HG03354 (cell line): Measurements from ENCODE around the gene WWC1.
"Not testable (repeated sequence)": the region's sequence is repeated elsewhere in the genome, so short reads cannot be mapped to it uniquely, and the experiment has no call there.

Source experiments
- ATAC-seq: cut with Tn5 transposase; IDR thresholded peaks from one replicate; pipeline ENCODE4 v1.9.1; 2021; ENCODE audit warnings: mild to moderate bottlenecking; ENCODE audit not compliant: unreplicated experiment, poor library complexity, severe bottlenecking

Gene WWC1

DNA sequence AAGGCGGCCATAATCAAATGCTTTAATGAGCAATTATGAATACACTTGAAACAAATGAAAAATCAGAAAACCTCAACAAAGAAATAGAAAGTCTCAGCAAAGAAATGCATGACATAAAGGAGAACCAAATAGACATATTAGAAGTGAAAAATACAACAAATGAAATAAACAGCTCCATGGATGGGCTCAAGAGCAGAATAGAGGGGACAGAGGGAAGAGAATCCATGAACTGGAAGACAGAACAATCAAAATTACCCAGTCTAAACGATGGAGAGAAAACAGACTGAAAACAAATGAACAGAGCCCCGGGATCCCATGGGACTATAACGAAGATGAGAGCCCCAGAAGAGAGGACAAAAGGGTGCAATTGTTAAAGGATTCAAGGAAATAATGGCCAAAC lies 6.6 kb upstream of the WWC1 start:
- ATAC-seq: no peak

DNA sequence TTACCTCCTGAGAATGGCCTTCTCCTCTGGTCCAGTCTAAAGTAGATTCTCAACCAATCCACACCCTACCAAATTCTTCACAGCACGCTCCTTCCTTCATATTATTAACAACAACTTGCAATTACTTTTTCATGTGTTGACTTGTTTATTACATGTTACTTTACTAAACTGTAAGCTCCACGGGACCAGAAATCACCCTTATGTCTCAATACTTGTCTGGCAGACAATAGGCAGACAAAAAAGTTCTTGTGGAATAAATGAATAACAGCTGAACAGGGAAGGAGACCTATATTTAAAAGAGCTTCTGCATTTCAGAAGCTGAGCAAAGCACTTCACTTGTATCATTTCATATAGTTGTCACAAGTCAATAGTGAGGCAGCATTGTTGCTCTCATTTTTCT lies 5.7 kb upstream of the WWC1 start:
- no peak for ATAC-seq

DNA sequence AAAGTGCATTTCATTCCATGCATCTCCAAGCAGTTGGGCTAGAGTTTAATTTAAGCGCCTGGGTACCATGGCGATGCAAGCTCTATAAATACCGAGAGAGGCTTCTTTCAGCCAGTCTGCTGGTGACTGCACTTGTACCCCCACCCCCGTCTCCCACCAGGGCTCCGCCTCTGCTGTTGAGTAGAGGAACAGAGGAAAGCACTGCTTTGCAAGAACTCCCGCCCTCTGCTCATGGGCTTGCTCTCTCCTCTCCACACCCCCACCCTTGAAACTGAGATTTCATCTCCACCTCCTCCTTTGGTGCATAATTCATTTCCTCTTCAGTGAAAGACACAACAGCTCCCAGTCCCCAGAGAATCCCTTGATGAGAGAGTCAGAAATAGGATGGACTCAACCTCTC lies 5.1 kb upstream of the WWC1 start:
- ATAC-seq: no peak

DNA sequence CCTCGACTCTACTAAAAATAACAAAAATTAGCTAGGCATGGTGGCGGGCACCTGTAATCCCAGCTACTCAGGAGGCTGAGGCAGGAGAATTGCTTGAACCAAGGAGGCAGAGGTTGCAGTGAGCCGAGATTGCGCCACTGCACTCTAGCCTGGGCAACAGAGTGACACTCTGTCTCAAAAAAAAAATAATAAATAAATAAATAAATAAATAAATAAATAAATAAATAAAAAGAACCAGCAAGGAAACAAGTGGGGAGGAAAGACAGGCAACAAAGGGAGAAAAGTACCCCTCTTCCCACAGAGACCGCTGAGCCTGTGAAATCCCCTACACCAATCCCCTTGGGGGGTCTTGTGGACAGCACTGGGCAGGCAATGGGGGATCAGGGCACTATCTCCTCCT lies 4.6 kb upstream of the WWC1 start:
- ATAC-seq: not testable (repeated sequence)

DNA sequence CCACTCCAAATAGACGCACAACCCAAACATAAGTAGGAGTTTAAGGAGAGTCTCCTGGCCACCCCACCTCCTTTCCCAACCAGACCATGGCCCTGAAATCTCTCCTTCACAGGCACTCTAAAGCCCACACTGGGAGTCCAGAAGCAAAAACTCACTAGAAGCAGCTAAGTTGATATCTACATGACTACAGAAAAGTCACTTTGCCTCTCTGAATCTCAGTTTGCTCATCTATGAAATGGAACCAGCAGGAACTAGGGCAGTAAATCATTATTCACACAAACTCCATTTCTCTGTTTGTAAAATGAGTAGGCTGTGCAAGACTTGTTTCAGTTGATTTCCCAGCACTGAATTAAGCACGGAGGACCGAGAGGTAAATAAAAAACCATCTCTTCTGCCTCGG lies 4.1 kb upstream of the WWC1 start:
- no peak for ATAC-seq

DNA sequence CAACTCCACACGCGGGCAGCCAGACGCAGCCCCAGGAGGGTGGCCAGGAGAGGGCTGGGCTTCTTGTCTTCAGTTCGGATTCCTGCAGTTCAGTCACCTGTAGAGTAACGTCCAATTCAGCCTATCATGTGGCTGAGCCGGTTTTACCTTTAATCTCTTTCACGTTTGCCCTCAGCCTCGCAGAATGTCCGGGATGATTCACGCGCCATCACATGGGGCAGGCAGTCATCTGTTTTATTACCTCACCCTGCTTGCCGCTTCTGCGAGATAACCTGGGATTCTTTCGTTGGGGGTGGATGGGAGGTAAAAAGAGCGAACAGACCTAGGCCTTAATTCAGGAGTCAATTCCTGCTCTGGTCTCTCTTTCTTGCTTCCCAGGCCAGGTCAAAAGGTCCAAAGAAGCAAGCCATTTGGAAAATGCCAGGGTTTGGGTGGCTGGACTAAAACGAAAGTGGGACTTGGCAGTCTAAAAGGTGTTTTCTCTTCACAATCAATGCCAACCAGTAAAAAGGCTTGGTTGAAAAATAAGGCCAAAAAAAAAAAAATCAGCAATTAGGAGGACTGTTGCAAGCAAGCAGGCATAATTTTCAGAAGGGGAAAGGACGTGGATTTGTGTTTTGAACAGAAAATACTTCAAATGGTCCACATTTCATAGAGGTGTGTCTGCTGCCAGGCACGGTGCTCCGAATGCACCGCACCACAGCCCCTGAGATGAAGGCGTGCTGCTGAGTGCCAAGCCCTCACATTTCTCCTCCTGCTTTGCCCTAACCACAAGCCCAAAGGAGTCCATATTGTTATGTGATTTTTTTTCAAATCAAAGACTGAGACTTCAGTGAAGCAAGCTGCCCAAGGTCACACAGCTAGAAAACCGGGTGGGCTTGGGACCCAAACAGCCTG lies 2.8 kb upstream of the WWC1 start:
- no peak for ATAC-seq

DNA sequence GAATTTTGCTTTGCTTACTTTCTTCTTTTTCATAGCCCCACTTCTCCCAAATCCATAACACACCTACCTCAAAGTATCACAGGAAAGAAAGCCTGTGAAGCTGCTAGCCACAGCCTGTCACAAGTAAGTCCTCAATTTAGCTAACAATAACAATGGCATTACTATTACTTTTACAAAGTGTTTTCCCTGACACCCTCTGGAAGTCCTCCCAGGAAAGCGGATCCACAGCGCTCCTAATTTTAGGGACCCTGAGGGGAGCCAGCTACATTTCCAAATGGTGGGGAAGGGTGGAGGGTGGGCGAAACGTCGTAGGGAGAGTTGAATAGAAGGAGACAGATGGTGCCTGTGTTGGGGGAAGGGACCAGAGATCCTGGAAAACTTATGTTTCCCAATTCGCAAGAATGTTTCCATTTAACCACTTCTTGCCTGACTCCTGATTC lies 523 bp upstream of the WWC1 start:
- ATAC-seq: no peak

DNA sequence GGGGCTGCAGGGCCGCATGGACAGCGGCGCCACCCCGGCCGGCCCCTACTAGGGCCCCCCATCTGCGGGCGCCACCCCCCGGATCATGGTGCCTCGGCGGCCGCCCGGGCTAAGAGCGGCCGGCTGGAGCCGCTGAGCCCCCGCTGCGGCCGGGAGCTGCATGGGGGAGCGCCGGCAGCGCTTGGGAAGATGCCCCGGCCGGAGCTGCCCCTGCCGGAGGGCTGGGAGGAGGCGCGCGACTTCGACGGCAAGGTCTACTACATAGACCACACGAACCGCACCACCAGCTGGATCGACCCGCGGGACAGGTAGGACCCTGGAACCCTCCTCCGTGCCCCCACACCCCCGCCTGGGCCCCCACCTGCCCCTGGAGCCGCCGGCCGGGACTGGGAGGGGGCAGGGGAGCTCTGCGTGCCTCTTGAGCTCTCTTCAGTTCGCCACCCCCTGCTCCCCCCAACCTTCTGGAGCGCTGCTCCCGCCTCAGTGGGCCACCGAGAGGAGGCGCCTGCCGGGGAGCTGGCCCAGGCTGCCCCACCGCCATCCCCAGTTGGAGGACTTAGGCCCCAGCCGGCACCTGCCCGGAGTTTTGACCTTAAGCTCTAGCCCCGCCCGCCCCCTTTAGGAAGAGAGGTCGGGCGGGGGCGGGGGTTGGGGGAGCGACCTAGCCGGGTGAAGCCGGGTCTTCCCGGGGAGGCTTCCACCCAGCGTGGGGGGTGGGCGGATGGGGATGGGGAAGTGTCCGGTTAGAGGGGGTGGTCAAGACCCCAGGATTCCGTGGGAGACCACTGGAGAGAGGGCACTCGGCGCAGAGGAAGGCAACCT lies 730 bp downstream of the WWC1 start:
- ATAC-seq: peak; percentile 36

DNA sequence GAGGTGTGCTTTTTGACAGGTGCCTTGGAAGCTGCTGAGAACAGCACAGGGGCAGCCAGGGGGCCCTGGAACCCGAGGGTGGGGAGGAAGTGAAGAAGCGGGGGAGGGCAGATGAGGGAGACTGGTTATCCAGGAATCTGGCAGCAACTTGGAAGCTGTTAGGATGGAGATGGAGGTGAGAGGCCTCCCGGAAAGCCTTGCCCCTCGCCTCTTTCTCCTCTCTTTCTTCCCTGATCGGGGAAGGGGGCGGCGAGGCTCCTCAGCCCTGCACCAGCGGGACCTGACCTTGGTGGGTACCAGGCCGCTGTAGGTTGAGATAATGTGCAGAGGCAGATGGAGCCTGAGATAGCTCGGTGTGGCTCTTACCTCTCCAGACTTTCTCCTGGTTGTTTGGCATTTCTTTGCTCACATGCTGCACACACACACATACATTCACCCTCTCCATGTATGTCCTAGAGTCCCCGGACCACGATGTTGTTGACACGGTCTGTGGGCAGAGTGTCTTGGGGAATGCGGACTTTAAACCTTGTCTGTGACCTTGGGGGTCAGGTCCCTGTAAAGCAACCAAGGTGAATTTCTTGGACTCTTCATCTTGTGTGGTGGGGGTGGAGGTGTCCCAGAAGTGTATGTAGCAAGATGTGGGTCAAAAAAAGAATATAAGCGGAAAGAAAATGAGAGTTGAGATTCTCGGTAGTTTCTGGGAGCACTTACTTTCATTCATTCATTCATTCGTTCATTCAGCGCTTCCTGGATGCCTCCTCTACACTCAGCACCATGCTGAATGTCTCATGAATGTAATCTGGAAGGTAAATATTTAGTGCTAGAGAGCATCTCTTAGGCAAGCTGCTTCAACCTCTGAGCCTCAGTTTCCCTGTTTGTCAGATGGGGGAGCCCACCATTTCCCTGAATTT lies 1.6 kb downstream of the WWC1 start:
- ATAC-seq: no peak

DNA sequence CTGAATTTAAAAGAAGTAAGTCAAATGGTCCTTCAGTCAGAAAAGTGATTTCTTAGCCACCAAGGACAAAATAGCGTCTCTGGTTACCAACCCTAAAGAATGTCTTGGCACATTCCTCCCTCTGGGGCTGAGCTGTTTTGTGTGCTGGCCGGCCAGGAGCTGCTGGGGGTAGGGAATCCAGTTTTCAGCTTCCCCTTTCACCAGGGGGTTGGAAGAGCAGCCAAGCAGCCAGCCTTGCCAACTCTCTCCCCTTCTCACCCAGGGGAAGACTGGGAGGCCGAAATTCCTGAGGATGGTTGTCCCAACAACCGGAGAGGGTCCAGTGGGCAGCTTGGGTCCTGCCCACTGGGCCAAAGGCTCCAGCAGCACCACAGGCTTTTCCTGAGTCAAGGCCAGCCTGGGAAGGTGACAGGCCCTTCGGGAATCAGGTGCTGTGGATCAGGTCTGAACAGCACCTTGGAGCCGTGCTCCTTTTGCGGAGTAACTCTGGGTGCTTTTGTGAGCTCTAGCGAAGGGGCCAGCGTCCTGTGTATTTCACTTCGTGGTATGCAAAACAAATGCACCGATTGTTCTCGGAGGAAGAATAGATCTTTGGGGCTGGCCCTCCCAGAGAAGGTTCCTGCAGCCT lies 4.2 kb downstream of the WWC1 start:
- no peak for ATAC-seq

DNA sequence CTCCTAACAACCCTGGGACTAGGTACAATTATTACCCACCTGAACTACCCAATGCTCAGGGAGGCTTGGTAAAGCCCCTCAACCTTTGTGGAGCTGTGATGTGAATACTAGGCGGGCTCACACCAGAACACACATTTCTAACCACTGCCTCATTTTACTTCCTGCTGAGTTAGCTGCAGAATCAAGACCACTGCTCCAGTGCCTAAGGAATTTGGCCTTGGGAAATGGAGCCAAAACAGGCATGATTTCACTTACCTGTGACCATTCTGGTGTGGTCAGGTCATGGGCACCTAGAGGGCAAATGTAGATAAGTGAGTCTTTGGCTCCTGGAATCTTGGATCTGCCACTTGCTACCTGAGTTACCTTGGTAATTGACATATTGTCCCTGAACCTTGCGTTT lies 5.2 kb downstream of the WWC1 start:
- no peak for ATAC-seq

DNA sequence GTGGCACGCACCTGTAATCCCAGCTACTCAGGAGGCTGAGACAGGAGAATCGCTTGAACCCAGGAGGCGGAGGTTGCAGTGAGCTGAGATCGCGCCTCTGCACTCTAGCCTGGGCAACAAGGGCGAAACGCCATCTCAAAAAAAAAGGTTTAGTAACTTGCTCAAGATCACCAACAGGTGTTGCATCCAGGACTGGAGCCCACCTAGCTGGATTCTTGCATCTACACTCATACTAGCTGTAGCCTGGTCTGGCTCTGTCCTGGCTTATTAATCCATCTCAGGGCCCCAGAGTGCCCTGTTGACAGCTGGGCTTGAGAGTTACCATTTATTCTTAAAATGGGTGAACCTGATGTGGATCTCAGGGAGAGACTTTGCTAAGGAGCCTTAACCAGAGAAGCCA lies 7.5 kb downstream of the WWC1 start:
- no peak for ATAC-seq

DNA sequence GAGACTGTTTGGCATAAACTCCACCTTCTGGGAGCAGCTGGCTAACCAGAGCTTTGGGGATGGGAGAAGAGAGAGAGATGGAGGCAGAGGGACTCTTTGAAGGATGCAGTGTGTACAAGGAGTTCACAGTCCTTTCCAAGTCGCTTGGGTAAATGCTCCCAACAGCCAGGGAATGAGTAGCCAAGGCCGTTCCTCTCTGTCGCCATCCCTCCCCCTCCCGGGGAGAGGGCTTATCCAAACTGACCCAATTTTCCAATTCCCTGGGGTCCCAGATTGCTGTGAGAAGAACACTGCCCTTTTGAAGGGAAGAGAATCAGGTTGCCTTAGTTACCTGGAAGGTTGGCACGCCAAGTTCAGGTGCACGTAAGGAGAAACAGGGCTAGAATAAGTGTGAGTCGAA lies 7.9 kb downstream of the WWC1 start:
- ATAC-seq: no peak

DNA sequence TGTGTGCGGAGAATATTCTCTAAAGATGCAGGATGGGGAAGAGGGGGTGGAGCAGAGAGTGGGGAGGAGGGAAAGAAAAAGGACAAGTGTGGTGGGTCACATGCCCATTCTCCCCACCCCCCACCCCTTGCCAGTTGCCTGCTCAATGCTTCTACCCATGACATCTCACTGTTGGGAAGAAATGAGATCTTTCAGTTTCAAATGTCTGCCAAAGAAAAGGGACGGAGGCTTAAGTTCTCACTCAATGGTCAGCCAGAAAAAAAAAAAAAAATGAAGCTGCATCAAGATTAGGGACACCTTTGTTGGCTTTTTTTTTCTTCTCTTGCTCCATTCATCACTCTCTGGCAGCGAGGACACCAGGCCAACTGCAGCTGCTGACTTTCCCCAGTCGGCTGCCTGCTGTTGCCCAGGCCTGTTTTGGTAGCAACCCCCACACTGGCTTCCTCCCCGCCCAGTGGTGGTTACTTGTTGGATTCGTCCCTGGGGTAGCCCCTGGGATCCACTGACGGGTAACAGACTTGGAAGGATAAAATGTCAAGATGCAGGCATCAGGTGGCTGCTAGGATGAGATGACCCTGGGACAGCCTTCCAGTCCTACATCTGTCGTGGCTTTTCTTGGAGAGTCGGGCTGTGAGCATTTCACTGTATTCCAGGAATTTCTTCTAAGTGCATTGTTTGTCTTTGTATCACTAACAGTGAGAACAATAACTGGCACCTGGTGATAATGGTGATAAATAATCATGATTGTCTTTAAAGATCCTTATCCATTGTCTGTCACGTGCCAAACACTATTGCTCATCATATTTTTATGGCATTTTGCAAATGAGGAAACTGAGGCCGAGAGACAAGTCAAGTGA lies 9.1 kb downstream of the WWC1 start:
- ATAC-seq: no peak

DNA sequence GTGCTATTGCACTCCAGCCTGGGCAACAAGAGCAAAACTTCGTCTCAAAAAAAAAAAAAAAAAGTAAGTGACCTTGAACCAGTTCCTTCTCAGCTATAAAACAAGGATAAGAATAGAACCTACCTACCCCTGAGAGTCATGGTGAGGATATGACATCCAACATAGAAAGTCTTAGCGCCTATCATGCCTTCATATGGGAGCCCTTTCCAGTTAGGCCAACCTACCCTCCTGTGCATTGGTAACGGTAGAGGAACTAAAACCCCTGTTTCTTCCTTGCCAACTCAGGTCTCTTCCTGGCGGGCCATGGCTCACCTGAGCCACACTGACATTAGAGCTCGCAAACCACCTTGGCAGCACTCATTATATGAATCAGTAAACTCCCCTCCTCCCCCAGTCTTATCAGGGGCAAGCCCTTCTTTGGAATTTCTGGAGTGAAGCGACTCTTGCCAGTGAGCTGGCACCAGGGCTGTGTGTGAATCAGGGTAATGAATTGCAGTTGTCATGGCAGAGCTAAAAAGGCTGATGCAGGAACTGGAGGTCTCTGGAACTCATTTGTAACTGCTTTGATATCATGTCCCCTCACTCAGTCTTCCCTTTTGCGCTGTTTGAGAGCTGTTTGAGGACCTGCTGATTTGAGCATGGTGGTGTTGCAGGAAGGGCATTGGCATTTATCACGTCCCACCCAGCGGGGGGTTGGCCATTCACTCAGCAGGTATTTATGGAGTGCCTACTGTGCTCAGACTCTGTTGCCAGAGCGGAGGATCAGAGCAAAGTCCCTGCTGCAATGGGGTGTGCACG lies 10.3 kb downstream of the WWC1 start:
- ATAC-seq: no peak

DNA sequence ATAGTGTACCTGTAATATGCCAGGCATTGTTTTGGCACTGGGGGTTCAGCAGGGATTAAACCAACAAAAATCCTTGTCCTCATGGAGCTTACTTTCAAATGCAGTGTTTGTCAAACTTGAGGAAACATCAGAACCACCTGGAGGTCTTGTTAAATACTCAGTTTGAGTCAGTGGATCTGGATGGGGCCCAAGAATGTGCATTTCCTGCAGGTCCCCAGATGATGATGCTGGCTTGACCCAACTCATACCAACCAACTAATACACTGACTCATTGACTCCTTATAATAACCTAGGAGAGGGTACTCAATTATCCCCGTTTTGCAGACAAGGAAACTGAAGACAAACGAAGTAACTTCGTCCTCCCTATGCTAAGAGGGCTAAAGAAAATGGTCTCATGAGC lies 11.3 kb downstream of the WWC1 start:
- no peak for ATAC-seq

DNA sequence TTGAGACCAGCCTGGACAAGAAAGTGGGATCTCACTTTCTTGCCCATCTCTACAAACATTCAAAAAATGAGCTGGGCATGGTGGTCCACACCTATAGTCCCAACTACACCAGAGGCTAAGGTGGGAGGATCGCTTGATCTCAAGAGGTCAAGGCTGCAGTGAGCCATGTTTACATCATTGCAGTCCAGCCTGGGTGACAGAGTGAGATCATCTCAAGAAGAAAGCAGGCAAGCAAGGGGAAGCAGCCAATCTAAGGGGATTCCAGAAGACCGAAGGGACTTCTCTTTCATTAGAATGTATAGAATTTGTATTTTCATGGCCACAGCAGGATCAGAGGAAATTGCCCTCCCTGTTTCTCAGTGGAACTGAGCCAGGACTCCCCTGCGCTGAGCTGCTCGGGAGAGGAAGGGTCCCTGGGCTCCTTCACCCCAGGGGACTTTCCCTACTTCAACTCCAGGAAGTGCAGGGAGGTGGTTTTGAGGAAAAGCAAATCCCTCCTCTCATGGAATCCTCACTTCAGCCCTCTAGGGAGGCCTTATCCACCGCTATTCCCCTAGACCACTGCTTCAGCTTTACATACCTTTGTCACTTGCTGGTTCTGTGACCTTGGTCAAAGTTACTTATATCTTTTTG lies 12.1 kb downstream of the WWC1 start:
- no peak for ATAC-seq
